Globus pallidus (tissue), 1 donor: Measurements from ENCODE around the gene CCDC27.

Experiments used
- DNase-seq: peaks from one replicate; pipeline ENCODE4 v3.0.0-alpha.2; 2015; ENCODE audit warnings: low spot score

CCDC27 gene

DNA sequence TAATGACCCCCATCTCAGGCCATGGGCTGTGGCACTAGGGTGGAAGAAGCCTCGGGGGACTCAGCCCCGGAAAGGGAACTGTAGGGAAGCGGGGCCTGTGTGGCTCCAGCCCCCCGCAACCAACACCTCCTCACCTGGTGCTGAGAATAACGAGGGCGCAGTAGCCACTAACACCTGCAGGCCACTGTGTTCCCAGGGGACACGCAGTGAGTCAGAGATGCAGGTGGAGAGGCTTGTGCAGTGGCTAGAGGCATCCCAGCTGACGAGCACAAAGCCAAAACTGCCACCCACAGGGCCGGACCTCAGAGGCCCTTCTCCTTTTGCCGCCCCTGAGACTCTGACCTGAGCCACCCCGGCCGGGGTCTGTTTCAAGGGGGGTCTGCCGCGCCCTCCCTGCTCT is 33.5 kb upstream of the CCDC27 start:
- DNase-seq: no peak

DNA sequence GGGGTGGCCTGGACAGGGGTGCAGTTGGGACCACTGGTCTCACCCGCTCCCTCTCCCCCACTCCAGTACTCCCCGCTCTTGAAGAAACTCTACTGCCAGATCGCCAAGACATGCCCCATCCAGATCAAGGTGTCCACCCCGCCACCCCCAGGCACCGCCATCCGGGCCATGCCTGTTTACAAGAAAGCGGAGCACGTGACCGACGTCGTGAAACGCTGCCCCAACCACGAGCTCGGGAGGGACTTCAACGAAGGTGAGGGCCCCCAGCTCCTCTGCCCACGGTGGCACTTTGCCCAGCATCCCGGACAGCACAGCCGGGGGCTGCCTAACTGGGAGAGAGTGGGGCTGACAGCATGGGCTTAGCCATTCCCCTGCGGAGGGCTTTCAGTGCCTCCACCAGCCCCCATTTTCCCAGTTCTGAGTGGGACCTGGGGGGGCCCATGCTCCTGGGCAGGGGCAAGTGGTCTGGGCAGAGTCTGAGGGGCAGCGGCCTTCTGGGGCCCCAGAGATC is 30.2 kb upstream of the CCDC27 start:
- DNase-seq: no peak

DNA sequence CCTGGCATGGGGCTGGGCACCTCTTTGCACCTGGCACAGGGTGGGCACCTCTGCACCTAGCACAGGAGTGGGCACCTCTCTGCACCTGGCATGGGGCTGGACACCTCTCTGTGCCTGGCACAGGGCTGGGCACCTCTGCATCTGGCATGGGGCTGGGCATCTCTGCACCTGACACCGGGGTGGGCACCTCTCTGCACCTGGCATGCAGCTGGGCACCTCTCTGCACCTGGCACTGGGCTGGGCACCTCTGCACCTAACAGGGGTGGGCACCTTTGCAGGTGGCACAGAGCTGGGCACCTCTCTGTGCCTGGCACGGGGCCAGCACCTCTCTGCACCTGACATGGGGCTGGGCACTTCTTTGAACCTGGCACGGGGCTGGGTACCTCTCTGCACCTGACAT is 29.4 kb upstream of the CCDC27 start:
- no peak for DNase-seq

DNA sequence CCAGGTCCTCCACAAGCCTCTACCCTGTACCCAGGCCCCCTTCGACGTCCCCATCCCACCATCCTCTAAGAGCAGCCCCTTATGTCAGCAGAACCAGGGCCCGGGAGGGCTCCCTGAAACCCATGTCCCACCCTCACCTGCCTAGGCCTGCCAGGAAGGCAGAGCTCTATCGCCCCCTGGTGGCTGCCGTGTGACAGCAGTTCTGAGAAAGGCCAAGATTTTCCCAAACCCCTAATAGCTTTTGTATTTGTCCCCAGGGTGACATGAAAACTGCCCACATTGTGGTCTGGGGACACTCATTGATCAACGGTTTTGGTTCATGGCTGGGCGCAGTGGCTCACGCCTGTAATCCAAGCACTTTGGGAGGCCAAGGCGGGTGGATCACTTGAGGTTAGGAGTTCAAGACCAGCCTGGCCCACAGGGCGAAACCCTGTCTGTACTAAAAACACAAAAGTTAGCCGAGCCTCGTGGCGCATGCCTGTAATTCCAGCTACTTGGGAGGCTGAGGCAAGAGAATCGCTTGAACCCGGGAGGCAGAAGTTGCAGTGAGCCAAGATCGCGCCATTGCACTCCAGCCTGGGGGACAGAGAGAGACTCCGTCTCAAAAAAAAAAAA is 27.7 kb upstream of the CCDC27 start:
- DNase-seq: peak; percentile 72

DNA sequence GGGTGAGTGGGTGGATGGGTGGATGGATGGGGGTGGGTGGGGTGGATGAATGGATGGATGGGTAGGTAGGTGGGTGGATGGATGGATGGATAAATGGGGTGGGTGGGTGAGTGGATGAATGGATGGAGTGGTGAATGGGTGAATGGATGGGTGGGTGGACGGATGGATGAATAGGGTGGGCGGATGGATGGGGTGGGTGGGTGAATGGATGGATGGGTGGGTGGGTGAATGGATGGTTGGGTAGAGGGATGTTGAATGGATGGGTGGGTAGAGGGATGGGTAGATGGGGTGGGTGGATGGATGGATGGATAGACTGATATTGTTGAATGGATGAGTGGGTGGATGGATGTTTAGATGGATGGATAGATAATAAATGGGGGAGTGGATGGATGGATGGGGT is 26.9 kb upstream of the CCDC27 start:
- DNase-seq: no peak

DNA sequence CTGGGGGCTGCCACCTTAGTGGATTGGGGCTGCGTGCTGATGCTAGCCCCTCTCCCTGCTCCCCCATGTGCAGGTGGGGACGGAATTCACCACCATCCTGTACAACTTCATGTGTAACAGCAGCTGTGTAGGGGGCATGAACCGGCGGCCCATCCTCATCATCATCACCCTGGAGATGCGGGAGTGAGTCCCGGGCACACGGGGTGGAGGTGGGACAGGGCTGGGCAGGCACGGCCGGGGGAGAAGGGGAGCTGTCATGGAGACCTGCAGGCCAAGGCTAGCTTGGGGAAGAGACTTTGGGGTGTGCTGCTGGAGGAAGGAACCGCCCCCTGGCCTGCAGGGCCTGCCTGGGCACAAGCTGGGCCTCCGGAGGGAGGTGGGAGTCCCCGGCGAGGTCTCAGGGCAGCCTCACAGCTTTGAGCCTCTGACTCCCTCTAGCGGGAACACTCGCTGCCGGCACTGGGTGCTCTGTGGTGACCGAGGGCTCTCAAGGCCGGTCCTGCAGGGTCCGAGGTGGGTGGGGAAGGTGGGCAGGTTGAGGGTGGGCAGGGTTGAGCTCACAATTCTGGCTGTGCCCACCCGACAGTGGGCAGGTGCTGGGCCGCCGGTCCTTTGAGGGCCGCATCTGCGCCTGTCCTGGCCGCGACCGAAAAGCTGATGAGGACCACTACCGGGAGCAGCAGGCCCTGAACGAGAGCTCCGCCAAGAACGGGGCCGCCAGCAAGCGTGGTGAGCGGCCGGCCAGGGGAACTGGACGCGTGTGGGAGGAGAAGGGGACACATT is 25.0 kb upstream of the CCDC27 start:
- DNase-seq: peak; percentile 57

DNA sequence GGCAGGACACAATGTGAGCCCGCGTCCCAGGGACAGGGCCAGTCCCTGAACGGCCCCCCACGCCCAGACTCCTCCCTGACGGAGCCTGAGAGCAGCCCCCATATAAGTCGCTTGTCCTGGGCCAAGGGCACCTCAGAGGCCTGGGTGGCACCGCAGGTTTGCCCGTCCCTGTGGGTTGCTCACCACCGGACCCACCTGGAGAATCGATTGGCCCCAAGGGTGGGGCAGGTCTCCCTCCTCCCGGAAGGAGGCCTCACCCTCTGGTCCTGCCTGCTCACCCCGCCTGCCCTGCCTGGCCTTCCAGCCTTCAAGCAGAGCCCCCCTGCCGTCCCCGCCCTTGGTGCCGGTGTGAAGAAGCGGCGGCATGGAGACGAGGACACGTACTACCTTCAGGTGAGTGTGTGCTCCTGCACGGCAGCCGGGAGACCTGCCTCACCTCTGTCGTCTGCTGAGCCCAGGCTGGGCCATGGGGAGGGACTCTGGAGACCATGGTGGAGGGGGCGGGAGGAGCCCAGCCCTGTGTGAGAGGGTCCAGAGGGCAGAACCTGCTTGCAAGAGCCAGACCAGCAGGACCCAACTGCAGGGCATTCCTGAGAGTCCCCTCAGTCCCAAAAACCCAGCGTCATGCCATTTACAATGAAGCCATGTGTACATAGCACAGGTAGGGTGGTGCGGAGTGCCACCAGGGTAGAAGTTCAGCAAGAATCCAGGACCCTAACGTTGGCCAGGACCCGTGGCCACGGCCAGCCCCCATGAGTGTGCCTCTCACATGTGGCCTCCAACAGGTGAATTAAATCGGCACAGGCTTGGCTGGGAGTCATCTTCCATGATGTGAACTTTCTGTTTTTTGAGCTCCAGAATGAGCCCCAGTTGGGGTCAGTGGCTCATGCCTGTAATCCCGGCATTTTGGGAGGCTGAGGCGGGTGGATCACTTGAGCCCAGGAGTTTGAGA is 24.1 kb upstream of the CCDC27 start:
- DNase-seq: no peak

DNA sequence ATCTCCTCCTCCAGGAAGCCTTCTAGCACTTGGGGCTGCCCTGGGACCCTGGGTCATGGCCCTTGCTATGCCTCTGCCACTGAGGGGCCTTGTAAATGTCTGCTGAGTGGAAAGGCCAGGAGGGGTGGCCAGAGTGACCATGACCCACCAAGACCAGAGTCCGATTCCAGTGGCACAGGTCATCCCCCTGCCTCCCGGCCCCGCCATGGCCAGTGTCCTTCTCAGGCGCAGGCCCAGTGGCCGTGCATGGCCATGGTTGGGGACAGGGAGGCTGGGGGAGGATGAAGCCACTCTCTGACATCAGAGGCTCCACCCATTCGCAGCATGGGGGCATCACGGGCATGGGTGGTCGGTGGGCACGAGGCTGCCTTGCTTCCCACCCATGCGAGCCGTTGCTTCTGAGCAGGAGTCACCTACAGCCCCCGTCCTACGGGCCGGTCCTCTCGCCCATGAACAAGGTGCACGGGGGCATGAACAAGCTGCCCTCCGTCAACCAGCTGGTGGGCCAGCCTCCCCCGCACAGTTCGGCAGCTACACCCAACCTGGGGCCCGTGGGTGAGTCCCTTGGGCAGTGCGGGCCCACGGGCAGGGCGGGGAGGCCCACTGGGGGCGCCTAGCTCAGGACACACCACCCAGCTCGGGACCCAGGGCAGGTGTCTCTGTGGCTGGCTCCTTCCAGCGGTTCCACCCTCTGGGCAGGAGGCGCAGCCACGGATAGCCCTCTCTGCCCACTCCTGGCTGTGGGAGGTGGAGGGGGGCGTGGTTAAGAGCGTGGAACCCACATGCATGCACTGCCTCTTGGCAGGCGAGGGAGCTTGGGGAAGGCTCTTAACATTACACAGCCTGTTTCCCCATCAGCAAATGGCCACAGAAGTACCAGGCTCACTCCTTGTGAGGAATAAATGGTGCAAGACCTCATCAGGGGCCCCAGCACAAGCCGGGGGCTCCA is 22.4 kb upstream of the CCDC27 start:
- DNase-seq: no peak

DNA sequence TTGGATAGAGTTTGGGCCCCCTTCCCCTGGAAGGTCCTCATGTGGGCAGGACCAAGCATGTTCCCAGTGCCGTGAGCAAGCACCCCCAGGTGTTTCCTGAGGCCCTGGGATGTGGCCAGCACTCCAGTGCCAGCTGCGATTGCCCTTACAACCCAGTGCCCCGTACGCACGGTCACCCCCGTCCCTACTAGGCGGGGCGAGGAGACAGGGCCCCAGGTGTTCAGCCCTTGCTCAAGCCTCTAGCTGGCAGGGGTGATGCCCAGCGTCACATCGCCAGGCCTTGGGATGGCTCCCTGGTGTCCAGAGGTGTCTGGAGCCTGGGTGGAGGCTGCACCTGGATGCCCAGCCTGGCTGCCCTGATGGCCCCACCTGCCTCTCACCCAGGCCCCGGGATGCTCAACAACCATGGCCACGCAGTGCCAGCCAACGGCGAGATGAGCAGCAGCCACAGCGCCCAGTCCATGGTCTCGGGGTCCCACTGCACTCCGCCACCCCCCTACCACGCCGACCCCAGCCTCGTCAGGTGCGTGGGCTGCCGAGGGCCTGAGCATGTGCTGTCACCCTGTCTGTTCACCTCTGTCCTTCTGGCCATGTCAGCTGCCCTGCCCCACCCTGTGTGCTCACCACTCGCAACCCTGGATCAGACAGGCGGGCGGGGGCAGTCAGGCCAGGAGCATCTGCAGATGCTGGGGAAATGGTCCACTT is 21.6 kb upstream of the CCDC27 start:
- no peak for DNase-seq

DNA sequence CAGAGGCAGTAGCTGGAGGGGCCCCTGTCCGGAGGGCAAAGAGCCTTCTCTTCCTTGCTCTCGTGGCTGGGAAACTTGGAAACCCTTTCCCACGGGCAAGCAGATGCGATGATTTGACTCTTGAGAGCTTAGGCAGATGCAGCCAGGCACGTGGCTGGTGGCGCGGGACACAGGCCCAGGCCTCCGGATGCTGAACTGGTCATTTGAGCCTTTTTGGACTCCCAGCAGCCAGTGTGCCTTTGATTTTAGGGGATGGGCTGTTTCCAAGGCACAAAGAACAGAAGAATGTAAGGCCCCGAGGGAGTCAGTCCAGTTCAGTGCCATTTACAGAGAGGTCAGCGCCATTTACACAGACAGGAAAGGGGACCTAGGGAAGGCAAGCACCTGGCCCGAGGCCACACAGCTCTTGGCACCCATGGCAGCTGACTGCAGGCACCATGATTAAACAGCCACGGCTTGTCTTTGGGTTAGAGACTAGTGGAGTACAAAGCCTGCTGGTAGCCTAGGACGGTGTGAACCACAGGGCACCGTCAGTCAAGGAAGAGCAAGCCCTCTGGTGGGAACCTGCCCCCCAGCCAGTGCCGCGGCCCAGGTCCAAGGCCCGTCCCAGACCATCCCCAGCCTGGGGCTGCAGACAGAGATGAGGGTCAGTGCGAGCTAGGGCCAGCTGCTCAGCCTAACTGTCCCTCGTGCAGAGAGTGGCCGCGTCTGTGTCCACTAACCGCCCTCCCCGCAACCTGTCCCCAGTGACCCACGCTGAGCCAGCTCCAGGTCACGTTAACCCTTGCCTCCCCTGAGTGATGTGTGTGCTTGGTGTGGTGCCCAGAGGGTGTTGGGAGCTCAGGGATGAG is 20.4 kb upstream of the CCDC27 start:
- DNase-seq: peak; percentile 58

DNA sequence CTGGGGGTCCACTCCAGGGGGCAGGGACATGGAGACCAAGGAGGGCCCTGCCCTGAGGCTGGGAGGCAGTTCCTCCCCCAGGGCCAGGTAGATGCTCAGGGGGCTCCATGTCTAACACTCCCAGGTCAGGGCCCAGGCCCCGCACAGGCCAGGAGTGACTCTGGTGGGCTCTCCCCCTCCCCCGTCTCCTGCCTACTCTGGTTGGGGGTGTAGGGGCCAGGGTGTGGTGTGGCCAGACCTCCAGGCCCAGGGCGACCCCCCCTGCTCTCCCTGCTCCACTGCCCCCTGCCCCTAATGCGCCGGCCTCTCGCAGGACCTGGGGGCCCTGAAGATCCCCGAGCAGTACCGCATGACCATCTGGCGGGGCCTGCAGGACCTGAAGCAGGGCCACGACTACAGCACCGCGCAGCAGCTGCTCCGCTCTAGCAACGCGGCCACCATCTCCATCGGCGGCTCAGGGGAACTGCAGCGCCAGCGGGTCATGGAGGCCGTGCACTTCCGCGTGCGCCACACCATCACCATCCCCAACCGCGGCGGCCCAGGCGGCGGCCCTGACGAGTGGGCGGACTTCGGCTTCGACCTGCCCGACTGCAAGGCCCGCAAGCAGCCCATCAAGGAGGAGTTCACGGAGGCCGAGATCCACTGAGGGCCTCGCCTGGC is 19.7 kb upstream of the CCDC27 start:
- no peak for DNase-seq

DNA sequence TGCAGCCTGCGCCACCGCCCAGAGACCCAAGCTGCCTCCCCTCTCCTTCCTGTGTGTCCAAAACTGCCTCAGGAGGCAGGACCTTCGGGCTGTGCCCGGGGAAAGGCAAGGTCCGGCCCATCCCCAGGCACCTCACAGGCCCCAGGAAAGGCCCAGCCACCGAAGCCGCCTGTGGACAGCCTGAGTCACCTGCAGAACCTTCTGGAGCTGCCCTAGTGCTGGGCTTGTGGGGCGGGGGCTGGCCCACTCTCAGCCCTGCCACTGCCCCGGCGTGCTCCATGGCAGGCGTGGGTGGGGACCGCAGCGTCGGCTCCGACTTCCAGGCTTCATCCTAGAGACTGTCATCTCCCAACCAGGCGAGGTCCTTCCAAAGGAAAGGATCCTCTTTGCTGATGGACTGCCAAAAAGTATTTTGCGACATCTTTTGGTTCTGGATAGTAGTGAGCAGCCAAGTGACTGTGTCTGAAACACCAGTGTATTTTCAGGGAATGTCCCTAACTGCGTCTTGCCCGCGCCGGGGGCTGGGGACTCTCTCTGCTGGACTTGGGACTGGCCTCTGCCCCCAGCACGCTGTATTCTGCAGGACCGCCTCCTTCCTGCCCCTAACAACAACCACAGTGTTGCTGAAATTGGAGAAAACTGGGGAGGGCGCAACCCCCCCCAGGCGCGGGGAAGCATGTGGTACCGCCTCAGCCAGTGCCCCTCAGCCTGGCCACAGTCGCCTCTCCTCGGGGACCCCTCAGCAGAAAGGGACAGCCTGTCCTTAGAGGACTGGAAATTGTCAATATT is 19.0 kb upstream of the CCDC27 start:
- no peak for DNase-seq

DNA sequence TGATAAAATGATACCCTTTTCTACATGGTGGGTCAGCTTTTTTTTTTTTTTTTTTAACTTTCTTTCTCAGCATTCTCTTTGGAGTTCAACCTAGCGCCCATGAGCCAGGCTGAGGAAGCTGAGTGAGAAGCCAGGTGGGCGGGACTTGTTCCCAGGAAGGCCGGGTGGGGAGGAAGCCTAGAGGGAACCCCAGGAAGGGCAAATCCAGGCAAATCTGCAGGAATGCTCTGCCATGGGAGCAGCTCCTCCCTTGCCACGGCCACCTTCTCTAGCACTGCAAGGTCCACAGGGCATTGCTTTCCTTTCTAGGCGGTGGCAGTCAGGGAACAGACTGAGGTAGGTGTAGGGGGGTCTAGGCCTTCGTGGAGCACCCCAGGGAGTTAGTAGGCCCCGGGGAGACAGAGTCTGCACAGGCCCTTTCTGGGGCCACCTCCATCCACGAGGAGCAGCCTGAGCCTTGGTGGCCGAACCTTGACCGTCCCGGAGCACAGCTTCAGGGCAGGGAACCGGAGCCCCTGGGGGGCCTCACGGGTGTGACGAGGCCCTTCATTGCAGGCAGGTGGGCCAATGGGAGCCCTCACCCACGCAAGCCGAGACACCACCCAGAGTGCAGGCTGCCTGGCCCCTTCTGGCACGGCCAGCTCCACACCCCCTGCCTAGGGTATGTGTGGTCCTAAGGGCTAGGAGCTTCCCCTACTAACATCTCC is 18.2 kb upstream of the CCDC27 start:
- DNase-seq: no peak

DNA sequence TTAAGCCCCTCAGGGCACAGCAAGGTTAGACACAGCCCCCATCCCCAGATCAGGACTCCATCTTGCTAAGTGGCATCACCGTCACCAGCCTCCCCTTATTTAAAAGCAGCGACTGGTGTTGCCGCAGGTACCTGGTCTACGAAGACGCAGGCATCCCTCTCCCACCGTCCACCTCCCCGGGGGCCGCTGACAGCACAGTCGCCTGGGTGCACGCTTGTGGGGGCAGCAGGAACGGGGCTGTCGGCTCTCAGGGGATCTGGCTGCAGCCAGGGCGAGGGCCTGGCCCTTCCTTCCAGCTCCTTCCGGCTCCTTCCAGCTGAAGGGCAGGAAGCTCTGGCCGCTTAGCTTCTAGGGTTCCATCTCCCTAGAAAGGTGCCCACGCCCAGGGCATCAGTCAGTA is 17.6 kb upstream of the CCDC27 start:
- DNase-seq: no peak

DNA sequence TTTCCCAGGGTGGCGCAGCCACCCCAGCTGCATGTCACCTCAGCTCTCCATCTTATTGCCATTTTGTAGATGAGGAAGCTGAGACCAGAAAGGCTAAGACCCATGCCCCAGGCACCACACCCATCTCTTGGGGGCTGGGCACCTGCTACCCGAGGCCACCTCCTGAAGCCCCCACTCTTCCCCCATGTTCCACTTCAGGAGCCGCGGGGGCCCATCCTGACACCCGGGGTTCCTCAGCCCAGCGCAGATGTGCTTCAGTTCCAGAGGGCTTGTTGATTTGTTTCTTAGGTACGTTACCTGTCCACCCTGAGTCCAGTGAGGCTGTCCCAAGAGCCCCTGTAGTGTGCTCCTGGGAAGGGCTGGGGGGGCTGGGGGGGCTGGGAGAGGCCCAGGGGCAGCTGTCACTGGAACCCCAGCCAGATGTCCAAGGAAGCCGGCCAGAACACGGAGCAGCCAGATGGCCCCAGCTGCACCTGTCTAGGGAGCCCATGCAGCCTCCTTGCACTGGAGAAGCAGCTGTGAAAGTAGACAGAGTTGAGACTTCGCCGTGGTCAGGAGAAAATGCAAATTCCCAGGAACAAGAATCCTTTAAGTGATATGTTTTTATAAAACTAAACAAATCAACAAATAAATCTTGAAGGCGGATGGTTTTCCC is 17.1 kb upstream of the CCDC27 start:
- DNase-seq: no peak

DNA sequence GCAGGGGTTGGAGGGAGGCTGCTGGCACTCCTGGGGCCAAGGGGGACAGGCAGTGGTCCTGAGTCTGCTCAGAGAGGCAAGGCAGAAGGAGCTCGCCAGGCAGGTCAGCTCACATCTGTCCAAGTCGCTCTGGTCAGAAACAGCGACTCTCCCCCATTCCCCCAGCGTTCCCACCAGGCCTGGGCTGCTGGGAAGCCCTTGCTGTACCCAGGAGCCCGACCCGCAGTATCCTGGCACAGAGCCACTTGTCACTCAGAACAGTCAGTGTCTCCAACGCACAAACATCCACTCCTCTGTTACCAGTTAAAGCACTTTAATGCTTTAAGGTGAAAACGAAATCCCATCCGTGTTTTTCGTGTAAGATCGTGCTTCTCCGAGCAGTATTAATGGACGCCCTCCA is 16.6 kb upstream of the CCDC27 start:
- no peak for DNase-seq

DNA sequence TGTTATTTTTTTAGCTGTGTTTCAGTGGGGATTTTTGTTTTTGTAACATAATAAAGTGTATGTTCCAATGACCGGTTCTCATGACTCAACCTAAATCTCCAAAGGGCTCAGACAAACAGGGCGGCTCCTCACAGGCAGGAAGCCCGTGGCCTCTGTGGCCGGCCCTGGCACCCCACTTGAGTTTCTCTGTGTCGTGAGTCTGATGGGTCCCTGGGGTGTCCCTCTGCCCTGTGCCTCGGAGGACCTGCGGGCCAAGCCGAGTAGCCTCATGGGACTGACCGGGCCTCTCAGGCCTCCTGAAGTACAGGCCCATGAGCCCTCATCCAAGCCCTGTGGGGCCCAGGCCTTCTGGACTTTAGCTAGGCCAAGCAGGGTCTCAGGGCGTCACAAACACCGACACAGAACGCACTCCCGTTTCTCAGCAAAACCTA is 16.1 kb upstream of the CCDC27 start:
- DNase-seq: no peak
